A172 (cell line): ENCODE measurements around the gene ART4. TPM values are rescaled to one million over a fixed set of nuclear protein-coding genes. Genes with fewer than 3 reads are reported as not detected.

Experiments
- DNase-seq: peaks from one replicate; pipeline ENCODE4 v3.0.0-alpha.2; 2015; ENCODE audit warnings: low spot score
- total RNA-seq: library from RNA; depleted of rRNA; stranded (reverse); fragments of >200 nt; shearing (Covaris generic); gene quantifications from 2 replicates; pipeline ENCODE4 v1.2.3, GENCODE V29; 2014; rRNA removed

ART4 gene, protein sequence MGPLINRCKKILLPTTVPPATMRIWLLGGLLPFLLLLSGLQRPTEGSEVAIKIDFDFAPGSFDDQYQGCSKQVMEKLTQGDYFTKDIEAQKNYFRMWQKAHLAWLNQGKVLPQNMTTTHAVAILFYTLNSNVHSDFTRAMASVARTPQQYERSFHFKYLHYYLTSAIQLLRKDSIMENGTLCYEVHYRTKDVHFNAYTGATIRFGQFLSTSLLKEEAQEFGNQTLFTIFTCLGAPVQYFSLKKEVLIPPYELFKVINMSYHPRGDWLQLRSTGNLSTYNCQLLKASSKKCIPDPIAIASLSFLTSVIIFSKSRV
- total RNA-seq: not detected in 2 replicates

DNA sequence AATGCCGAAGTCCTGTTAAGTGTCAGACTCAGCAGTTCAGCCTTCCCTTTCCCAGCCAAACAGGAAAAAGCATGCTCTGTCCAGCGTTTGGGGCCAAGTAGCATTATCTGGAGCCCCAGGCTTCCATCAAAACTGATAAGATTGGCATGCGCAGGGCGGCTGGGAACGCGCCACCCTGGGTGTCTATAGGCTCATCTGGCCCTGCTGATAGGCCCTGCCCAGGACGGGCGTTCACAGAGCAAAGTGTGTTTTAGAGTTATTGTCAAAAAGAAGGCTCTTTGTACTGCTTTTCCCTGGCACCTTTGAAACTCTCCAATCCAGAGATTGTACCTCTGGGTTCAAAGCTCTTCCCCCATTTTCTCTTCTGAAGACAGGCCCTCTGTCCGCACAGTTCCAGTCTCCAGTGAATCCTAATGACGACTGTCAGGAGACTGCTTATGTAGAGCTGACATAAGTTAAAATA, at the start of gene ART4:
Gene ART4, minus strand, starts transcription at position 102 of the 463 bp plus-strand sequence. CDS start 413 bp downstream, outside the sequence.
- DNase-seq: no peak

- no peak for DNase-seq
Measured at GRCh38 chr12:14892726-14893505, 49.6 kb upstream of the ART4 start.

DNA sequence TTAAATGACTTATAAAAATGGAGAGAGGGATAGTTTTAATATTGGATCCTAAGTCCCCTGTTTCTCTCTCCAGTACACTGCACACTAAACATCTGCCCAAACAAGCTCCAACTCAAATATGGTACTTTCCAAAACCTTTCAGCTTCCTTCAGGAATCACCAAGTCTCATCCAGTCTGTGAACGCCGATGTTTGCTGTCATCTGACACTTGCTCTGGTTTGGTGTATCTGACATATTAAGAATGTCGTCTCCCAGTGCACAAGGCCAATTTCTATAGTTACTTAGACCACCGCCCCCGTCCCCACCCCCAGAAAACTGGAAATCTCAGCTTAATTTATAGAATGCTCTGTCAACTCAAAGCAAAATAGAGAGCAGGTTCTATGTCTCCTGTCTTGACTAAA, 47.4 kb upstream of the ART4 start:
- DNase-seq: no peak

- DNase-seq: no peak
Measured at GRCh38 chr12:14886271-14886670, 42.9 kb upstream of the ART4 start.

DNA sequence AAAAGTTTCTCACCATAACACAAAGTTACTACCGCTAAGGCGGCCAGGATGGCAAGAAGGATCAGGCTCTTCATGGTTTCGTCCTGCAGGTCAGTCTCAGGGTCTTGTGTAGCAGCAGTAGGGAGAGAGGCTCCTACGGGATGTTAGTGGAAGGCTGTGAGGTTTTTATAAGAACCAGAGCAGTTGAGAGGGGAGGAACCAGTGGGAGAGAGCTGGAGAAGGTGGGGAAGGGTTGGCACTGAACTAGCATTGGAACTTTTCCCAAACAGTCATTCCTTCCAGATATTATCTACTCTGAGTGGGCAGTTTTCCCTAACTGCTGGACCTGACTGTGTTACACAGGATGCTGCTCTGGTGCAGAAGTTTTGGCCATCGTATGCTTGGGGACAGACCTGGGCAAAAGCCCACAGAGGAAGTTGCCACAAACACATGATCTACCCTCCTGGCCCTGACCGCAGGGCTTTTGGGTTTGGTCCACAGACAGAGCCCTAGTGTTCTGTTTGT, 42.4 kb upstream of the ART4 start, which contains the start of gene MGP:
Gene MGP, minus strand, starts transcription at position 137 of the 504 bp plus-strand sequence. Its CDS starts 63 bp downstream, at position 74.
- peak; percentile 29 for DNase-seq

GRCh38 chr12:14884458-14884878, 41.1 kb upstream of the ART4 start:
- peak; percentile 45 for DNase-seq

GRCh38 chr12:14883686-14884085, 40.4 kb upstream of the ART4 start:
- DNase-seq: no peak

DNA sequence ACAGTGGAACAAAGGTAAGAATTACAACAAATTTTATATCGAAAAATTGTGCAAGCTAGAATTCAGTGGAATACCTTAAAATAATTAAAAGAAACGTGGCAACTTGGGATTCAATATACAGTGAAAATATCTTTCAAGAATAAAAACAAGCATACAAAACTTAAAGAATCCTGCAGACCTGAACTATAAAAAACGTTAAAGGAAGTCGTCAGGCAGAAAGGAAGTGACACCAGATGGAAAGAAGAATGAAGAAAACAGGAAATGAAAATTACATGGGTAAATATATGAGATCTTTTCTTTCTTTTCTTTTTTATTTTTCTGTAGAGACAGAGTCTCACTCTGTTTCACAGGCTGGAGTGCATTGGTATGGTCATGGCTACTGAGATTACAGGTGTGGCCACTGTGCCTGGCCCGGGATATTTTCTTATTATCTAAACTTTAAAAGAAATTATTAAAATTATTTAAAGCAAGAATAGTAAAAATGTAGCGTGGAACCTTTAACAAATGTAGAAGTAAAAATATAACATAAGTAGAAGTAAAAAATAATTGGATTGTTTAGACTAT, 37.6 kb upstream of the ART4 start:
- DNase-seq: no peak

GRCh38 chr12:14879222-14879933, 36.1 kb upstream of the ART4 start:
- DNase-seq: no peak

GRCh38 chr12:14878488-14878887, 35.2 kb upstream of the ART4 start:
- DNase-seq: no peak

- no peak for DNase-seq
Measured at GRCh38 chr12:14876833-14877232, 33.5 kb upstream of the ART4 start.

GRCh38 chr12:14874882-14875281, 31.6 kb upstream of the ART4 start:
- no peak for DNase-seq

DNA sequence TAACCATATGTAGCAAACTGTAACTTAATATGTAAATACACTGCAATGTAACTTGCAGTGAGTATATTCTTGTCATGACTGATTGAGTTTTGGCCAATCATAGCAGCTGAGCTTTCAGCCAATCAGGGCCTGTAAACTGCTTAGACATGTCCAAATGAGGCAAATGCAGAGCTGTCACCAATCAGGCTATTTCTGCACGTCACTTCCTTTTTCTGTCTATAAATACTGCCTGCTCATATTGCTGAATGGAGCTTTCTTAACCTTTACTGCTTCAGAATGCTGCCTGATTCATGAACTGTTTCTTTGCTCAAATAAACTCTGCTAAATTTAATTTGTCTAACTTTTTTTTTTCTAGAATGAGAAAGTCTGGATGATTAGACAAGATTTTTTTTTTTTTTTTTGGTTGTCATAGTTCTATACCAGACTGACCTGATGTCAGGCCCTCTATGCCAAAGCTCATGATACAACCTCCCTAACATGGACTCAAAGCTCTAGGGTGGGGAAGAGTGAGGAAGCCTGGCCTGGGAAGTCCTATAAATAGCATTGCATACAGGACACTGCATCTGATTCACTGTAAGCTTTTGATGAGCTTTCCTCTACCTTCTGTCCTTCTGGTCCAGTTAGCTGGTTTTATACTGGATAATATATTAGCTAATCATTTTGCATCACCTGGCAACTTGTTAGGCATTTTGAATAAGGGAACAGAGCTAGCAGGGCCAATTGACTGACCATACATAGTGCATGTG, 30.3 kb upstream of the ART4 start:
- no peak for DNase-seq

DNA sequence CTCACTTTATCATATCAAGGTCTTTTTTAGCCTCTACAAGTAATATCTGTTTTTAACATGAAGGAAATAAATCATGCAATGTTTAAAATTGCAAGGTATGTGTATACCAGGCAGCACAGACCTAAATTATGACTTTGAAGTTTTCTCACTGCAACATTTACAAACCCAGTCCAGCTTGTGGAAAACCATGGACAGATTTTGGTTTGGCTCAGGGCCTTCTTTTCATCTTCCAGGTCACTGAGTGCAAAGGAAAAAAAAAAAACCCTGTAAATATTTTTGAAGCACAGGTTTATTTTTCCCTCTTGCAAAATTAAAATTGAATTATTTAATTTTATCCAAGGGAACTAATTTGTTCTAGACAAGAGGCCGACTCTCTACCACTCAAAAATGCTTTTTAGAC, 28.6 kb upstream of the ART4 start:
- DNase-seq: no peak

DNA sequence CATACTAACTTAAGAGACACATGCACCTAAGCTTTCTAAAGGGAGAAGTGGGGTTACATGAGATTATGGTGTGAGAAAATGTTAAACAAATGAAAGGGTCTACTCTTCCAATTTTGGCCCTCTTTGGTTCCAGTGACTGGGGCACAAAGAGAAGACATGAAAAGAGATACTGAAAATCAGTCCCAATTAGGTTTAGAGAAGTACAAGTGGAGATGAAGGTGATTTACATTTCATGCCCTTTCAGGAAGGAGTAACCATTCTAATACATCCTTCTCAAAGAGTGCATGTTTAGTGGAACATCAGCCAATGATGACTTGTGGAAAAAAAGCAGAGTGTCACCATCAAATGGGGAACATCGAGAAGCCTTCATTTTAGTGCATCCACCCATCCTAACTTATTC, 27.9 kb upstream of the ART4 start:
- DNase-seq: no peak

- DNase-seq: no peak
Measured at GRCh38 chr12:14868916-14869506, 25.7 kb upstream of the ART4 start.

- DNase-seq: no peak
Measured at GRCh38 chr12:14860490-14860889, 17.2 kb upstream of the ART4 start.

GRCh38 chr12:14858513-14858912, 15.2 kb upstream of the ART4 start:
- no peak for DNase-seq

DNA sequence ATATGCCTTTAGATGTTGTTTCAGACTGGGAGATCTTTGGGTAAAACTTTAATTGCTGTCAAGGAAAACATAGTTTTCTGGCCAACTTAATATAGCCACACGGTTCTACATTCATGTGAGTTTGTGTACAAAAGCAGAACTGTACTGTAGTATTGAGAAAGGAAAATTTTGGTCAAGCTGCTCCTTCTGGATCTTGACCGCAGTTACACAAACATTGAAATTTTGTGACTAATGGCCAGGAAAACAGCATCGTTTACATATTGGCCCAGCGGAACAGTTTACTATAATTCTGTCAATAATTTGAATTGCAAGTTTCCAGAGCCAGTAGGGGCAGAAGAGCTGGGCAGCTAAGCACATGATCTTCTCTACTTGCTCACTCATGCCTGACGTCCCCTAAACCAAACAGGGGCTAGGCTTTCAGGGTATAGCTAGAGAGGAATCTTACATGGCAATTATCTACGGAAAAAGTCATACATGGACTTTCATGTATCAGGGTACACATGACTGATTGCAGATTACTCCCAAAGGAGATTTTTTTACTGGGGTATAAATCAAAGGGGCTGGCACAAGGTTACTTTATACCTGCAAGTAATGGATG, 11.4 kb upstream of the ART4 start:
- no peak for DNase-seq

- DNase-seq: no peak
Measured at GRCh38 chr12:14853961-14854360, 10.6 kb upstream of the ART4 start.
